NCI-H1092 (cell line): Measurements from ENCODE around the gene NDFIP2.

Experiments used
- DNase-seq: peaks from one replicate; lab custom pipeline; 2025; lab: John Stamatoyannopoulos, UW

NDFIP2 gene

GRCh38 chr13:79496188-79496587, 15.2 kb downstream of the NDFIP2 start:
- no peak for DNase-seq

GRCh38 chr13:79497064-79497463, 16.1 kb downstream of the NDFIP2 start:
- no peak for DNase-seq

- no peak for DNase-seq
These were observed 16.9 kb downstream of the NDFIP2 start for GRCh38 chr13:79497852-79498251.

- DNase-seq, result no peak
These were observed 19.9 kb downstream of the NDFIP2 start for GRCh38 chr13:79500829-79501228.

- no peak for DNase-seq
These were observed 20.7 kb downstream of the NDFIP2 start for GRCh38 chr13:79501538-79502232.

- DNase-seq, result no peak
These were observed 22.0 kb downstream of the NDFIP2 start for GRCh38 chr13:79502859-79503468.

- DNase-seq, result no peak
These were observed 22.6 kb downstream of the NDFIP2 start for GRCh38 chr13:79503473-79504017.

GRCh38 chr13:79508224-79508961, 27.4 kb downstream of the NDFIP2 start:
- DNase-seq, result no peak

- DNase-seq, result no peak
These were observed 30.7 kb downstream of the NDFIP2 start for GRCh38 chr13:79511611-79512010.

GRCh38 chr13:79512950-79513349, 32.0 kb downstream of the NDFIP2 start:
- no peak for DNase-seq

- no peak for DNase-seq
These were observed 35.6 kb downstream of the NDFIP2 start for GRCh38 chr13:79516595-79516994.

GRCh38 chr13:79519255-79519654, 38.3 kb downstream of the NDFIP2 start:
- no peak for DNase-seq

GRCh38 chr13:79522583-79522982, 41.6 kb downstream of the NDFIP2 start:
- no peak for DNase-seq

GRCh38 chr13:79525064-79525857, 44.3 kb downstream of the NDFIP2 start:
- DNase-seq, result no peak

GRCh38 chr13:79527698-79528097, 46.7 kb downstream of the NDFIP2 start:
- no peak for DNase-seq

- no peak for DNase-seq
These were observed 47.4 kb downstream of the NDFIP2 start for GRCh38 chr13:79528356-79528755.

GRCh38 chr13:79528759-79529191, 47.8 kb downstream of the NDFIP2 start:
- no peak for DNase-seq

- no peak for DNase-seq
These were observed 48.9 kb downstream of the NDFIP2 start for GRCh38 chr13:79529817-79530216.

GRCh38 chr13:79530270-79530669, 49.3 kb downstream of the NDFIP2 start:
- no peak for DNase-seq

GRCh38 chr13:79531542-79532254, 50.7 kb downstream of the NDFIP2 start:
- no peak for DNase-seq

GRCh38 chr13:79532576-79532975, 51.6 kb downstream of the NDFIP2 start:
- DNase-seq, result no peak
